ENCODE results near the gene FOXF2. TPM values are rescaled to one million over a fixed set of nuclear protein-coding genes. Genes with fewer than 3 reads are reported as not detected.

Gene FOXF2
- total and polyA plus RNA-seq, 2 experiments from 2014 or later, result not detected

DNA sequence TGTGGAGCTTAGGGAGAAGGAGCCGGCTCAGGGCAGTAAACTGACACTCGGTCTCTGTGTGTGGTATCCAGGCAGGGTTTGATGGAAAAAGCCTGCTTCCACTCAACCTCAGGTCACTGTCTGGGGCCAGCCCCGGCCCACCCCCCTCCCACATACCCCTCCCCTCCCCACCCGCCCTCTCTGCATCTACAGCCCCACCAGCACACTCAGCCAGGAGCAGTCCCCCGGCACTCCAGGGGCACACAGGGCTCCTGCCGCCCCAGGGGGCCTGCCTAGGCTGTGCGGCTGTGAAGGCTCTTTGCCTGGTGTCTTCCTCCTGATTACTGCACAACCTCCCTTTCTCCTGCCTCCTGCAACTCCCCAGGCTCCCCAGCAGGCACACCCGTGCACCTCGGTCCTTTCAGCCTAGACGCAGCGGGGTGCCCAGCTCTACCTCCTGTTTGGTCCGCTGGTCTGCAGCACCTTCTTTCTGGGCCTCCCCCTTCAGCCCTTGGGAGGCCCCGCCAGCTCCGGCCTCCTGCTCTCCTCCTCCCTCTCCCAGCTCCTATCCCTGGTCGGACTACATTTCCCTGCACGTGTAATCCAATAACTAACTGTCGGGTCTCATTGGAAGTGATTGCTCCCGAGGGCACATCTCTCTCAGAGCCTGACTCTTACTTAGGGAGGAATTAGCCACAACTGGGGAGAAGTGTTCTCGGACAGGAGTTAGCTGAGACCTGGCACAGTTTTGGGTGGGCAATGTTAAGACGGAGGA, 1.3 kb upstream of the FOXF2 start:
- Histone ChIP-seq H3K36me3 (ENCODE audit: insufficient read depth) (no peaks in the 10 kb centered on the region), H3K9me2 (ENCODE audit: insufficient read depth) (no peaks in the 10 kb centered on the region), H3K4me3 (peak overlapping the region; percentile 49), H3K4me2 (peak overlapping the region; percentile 78), H3K27me3 (ENCODE audit: insufficient read depth) (peaks cover 94% of the 10 kb centered on the region), H2AFZ (no peak overlapping the region), H3K4me1 (ENCODE audit: insufficient read depth) (peaks cover 32% of the 10 kb centered on the region), H3K79me2 (replicated peaks; ENCODE audit: insufficient read depth) (no peaks in the 10 kb centered on the region), H3F3A (replicated peaks; ENCODE audit: low read depth) (peaks cover 7% of the 10 kb centered on the region), H4K20me1 (replicated peaks; ENCODE audit: insufficient read depth) (peaks cover 23% of the 10 kb centered on the region; the same call in 1 of the 2 replicates), H3K27ac (ENCODE audit: low read depth) (no peak overlapping the region)
- Mint-ChIP-seq H3K27me3 (ENCODE audit: insufficient read depth, low read depth, poor library complexity) (peaks cover 91% of the 10 kb centered on the region), H3K9me3 (no peaks in the 10 kb centered on the region; the same call in 2 of the 3 replicates), H3K27ac (no peak overlapping the region), H3K4me3 (peak overlapping the region; percentile 46; the same call in 1 of the 3 replicates), H3K36me3 (ENCODE audit: low read depth) (no peaks in the 10 kb centered on the region; the same call in 2 of the 3 replicates), H3K4me1 (peaks cover 36% of the 10 kb centered on the region)
- DNase-seq (ENCODE audit: low spot score), result peak; percentile 51
- ATAC-seq, result no peak
- TF ChIP-seq ZNF114 (CRISPR knock-in tag; IDR thresholded peaks at IDR 0.05) (no peak), CREB1 (CRISPR knock-in tag; IDR thresholded peaks at IDR 0.05; ENCODE audit: low read depth) (no peak), POLR2AphosphoS5 (IDR thresholded peaks at IDR 0.05; ENCODE audit: low read depth) (no peak), EZH2 (IDR thresholded peaks at IDR 0.05; ENCODE audit: low read depth, unreplicated experiment) (peak; percentile 98), ZNF331 (CRISPR knock-in tag; IDR thresholded peaks at IDR 0.05; ENCODE audit: low read depth) (no peak), STAT1 (IDR thresholded peaks at IDR 0.05; ENCODE audit: unreplicated experiment) (no peak), EZH2phosphoT487 (IDR thresholded peaks at IDR 0.05; ENCODE audit: unreplicated experiment) (peak; percentile 91)
- TF ChIP-seq, protein P1, sequence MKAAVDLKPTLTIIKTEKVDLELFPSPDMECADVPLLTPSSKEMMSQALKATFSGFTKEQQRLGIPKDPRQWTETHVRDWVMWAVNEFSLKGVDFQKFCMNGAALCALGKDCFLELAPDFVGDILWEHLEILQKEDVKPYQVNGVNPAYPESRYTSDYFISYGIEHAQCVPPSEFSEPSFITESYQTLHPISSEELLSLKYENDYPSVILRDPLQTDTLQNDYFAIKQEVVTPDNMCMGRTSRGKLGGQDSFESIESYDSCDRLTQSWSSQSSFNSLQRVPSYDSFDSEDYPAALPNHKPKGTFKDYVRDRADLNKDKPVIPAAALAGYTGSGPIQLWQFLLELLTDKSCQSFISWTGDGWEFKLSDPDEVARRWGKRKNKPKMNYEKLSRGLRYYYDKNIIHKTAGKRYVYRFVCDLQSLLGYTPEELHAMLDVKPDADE (IDR thresholded peaks at IDR 0.05), result no peak
- TF ChIP-seq, protein P2, sequence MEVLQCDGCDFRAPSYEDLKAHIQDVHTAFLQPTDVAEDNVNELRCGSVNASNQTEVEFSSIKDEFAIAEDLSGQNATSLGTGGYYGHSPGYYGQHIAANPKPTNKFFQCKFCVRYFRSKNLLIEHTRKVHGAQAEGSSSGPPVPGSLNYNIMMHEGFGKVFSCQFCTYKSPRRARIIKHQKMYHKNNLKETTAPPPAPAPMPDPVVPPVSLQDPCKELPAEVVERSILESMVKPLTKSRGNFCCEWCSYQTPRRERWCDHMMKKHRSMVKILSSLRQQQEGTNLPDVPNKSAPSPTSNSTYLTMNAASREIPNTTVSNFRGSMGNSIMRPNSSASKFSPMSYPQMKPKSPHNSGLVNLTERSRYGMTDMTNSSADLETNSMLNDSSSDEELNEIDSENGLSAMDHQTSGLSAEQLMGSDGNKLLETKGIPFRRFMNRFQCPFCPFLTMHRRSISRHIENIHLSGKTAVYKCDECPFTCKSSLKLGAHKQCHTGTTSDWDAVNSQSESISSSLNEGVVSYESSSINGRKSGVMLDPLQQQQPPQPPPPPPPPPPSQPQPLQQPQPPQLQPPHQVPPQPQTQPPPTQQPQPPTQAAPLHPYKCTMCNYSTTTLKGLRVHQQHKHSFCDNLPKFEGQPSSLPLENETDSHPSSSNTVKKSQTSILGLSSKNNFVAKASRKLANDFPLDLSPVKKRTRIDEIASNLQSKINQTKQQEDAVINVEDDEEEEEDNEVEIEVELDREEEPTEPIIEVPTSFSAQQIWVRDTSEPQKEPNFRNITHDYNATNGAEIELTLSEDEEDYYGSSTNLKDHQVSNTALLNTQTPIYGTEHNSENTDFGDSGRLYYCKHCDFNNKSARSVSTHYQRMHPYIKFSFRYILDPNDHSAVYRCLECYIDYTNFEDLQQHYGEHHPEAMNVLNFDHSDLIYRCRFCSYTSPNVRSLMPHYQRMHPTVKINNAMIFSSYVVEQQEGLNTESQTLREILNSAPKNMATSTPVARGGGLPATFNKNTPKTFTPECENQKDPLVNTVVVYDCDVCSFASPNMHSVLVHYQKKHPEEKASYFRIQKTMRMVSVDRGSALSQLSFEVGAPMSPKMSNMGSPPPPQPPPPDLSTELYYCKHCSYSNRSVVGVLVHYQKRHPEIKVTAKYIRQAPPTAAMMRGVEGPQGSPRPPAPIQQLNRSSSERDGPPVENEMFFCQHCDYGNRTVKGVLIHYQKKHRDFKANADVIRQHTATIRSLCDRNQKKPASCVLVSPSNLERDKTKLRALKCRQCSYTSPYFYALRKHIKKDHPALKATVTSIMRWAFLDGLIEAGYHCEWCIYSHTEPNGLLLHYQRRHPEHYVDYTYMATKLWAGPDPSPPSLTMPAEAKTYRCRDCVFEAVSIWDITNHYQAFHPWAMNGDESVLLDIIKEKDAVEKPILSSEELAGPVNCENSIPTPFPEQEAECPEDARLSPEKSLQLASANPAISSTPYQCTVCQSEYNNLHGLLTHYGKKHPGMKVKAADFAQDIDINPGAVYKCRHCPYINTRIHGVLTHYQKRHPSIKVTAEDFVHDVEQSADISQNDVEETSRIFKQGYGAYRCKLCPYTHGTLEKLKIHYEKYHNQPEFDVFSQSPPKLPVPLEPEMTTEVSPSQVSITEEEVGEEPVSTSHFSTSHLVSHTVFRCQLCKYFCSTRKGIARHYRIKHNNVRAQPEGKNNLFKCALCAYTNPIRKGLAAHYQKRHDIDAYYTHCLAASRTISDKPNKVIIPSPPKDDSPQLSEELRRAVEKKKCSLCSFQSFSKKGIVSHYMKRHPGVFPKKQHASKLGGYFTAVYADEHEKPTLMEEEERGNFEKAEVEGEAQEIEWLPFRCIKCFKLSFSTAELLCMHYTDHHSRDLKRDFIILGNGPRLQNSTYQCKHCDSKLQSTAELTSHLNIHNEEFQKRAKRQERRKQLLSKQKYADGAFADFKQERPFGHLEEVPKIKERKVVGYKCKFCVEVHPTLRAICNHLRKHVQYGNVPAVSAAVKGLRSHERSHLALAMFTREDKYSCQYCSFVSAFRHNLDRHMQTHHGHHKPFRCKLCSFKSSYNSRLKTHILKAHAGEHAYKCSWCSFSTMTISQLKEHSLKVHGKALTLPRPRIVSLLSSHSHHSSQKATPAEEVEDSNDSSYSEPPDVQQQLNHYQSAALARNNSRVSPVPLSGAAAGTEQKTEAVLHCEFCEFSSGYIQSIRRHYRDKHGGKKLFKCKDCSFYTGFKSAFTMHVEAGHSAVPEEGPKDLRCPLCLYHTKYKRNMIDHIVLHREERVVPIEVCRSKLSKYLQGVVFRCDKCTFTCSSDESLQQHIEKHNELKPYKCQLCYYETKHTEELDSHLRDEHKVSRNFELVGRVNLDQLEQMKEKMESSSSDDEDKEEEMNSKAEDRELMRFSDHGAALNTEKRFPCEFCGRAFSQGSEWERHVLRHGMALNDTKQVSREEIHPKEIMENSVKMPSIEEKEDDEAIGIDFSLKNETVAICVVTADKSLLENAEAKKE (CRISPR knock-in tag; IDR thresholded peaks at IDR 0.05), result no peak
- TF ChIP-seq, protein P3, sequence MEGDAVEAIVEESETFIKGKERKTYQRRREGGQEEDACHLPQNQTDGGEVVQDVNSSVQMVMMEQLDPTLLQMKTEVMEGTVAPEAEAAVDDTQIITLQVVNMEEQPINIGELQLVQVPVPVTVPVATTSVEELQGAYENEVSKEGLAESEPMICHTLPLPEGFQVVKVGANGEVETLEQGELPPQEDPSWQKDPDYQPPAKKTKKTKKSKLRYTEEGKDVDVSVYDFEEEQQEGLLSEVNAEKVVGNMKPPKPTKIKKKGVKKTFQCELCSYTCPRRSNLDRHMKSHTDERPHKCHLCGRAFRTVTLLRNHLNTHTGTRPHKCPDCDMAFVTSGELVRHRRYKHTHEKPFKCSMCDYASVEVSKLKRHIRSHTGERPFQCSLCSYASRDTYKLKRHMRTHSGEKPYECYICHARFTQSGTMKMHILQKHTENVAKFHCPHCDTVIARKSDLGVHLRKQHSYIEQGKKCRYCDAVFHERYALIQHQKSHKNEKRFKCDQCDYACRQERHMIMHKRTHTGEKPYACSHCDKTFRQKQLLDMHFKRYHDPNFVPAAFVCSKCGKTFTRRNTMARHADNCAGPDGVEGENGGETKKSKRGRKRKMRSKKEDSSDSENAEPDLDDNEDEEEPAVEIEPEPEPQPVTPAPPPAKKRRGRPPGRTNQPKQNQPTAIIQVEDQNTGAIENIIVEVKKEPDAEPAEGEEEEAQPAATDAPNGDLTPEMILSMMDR (conservative IDR thresholded peaks at IDR 0.05; ENCODE audit: low read depth in 2 of 2), result no peak
- TF ChIP-seq, protein P4, sequence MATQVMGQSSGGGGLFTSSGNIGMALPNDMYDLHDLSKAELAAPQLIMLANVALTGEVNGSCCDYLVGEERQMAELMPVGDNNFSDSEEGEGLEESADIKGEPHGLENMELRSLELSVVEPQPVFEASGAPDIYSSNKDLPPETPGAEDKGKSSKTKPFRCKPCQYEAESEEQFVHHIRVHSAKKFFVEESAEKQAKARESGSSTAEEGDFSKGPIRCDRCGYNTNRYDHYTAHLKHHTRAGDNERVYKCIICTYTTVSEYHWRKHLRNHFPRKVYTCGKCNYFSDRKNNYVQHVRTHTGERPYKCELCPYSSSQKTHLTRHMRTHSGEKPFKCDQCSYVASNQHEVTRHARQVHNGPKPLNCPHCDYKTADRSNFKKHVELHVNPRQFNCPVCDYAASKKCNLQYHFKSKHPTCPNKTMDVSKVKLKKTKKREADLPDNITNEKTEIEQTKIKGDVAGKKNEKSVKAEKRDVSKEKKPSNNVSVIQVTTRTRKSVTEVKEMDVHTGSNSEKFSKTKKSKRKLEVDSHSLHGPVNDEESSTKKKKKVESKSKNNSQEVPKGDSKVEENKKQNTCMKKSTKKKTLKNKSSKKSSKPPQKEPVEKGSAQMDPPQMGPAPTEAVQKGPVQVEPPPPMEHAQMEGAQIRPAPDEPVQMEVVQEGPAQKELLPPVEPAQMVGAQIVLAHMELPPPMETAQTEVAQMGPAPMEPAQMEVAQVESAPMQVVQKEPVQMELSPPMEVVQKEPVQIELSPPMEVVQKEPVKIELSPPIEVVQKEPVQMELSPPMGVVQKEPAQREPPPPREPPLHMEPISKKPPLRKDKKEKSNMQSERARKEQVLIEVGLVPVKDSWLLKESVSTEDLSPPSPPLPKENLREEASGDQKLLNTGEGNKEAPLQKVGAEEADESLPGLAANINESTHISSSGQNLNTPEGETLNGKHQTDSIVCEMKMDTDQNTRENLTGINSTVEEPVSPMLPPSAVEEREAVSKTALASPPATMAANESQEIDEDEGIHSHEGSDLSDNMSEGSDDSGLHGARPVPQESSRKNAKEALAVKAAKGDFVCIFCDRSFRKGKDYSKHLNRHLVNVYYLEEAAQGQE (IDR thresholded peaks at IDR 0.05; ENCODE audit: unreplicated experiment), result no peak

Measured in GM23338 (cell line).